Thyroid gland (tissue), 4 donors: ENCODE measurements around the gene VWA5B2. TPM values are rescaled to one million over a fixed set of nuclear protein-coding genes. Genes with fewer than 3 reads are reported as not detected.

Experiments
- DNase-seq, 2 donors: peaks; one replicate each; pipeline ENCODE4 v3.0.0-alpha.2; 2019
- H3K27ac ChIP-seq, 3 donors: fragments of 200-600 bp; sonication (generic); 1 replicate in 2 of 3; 2 replicates in 1 of 3; pipeline ENCODE4 v1.5.1; 2016 to 2019; ENCODE audit warnings: mild to moderate bottlenecking in 1 of 3, moderate library complexity in 1 of 3
- H3K27me3 ChIP-seq: fragments of 200-600 bp; sonication (generic); one replicate; pipeline ENCODE4 v1.5.1; 2019
- H3K36me3 ChIP-seq, 2 donors: fragments of 200-600 bp; sonication (generic); one replicate each; pipeline ENCODE4 v1.5.1; 2016 to 2019
- H3K4me1 ChIP-seq, 2 donors: fragments of 200-600 bp; sonication (generic); one replicate each; pipeline ENCODE4 v1.5.1; 2017 to 2019
- H3K4me3 ChIP-seq, 3 donors: fragments of 200-600 bp; sonication (generic); replicated peaks in 1 of 3; 1 replicate in 2 of 3; 2 replicates in 1 of 3; pipeline ENCODE4 v1.5.1; 2016; ENCODE audit warnings: mild to moderate bottlenecking in 1 of 3
- H3K9me3 ChIP-seq: fragments of 200-600 bp; sonication (generic); one replicate; pipeline ENCODE4 v1.5.1; 2017
- CTCF ChIP-seq, 6 experiments: fragments of 200-600 bp in 3 of 6; fragments of 450-650 bp in 3 of 6; sonication (generic) in 3 of 6; IDR thresholded peaks; one replicate each; pipeline ENCODE4 v1.5.1; 2016 to 2019; ENCODE audit warnings: antibody characterized with exemption in 6 of 6, mild to moderate bottlenecking in 2 of 6, inconsistent platforms in 1 of 6, moderate library complexity in 1 of 6
- POLR2A ChIP-seq, 2 donors: fragments of 450-650 bp; IDR thresholded peaks; one replicate each; pipeline ENCODE4 v1.6.1; 2017; ENCODE audit warnings: antibody characterized with exemption in 2 of 2, mild to moderate bottlenecking in 2 of 2, moderate library complexity in 1 of 2
- WGBS, 2 donors: methylation state at CpG; one replicate each; pipeline ENCODE4 v1.1.5; 2017; 5-methylcytosine and 5-hydroxymethylcytosine counted together
- intact Hi-C: fragments of 100-400 bp; cut with DNase I; formaldehyde crosslinking; loops from one replicate; pipeline ENCODE4 v1.15.1; 2023
- total RNA-seq, 4 donors: library from RNA; depleted of rRNA; stranded (reverse); fragments of >200 nt; gene quantifications; one replicate each; pipeline ENCODE4 v1.2.3, GENCODE V29; 2016

VWA5B2 gene
- total RNA-seq, 4 donors from 2014 or later: 0.42 to 0.88 (median 0.45) TPM; not detected in 1

- Histone ChIP-seq H3K27ac (no peak overlapping the region), H3K4me3 (no peak overlapping the region), H3K9me3 (no peaks in the 10 kb centered on the region), H3K4me1 (peaks cover 0 to 9% of the 10 kb centered on the region in 2 donors), H3K27me3 (peaks cover 6% of the 10 kb centered on the region), H3K36me3 (no peaks in the 10 kb centered on the region)
- intact Hi-C loops: loop anchor here (10.0 kb wide), 1 partner anchor 49 kb away; no protein-coding TSS in a partner anchor
- no peak for TF ChIP-seq POLR2A (IDR thresholded peaks at IDR 0.05)
- no peak for TF ChIP-seq CTCF (IDR thresholded peaks at IDR 0.05)
- DNase-seq: no peak
- 61 to 65% methylated on average over 12 to 13 of the region's 14 CpGs for WGBS, 2 donors
These were observed 6.6 kb downstream of the VWA5B2 start for GRCh38 chr3:184236033-184236410.

GRCh38 chr3:184236636-184237035 lies 7.3 kb downstream of the VWA5B2 start:
- Histone ChIP-seq H3K36me3 (no peaks in the 10 kb centered on the region), H3K4me1 (peaks cover 5 to 14% of the 10 kb centered on the region in 2 donors), H3K27ac (no peak overlapping the region), H3K27me3 (peaks cover 3% of the 10 kb centered on the region), H3K9me3 (no peaks in the 10 kb centered on the region), H3K4me3 (no peak overlapping the region)
- DNase-seq: no peak
- TF ChIP-seq CTCF (IDR thresholded peaks at IDR 0.05): no peak
- TF ChIP-seq POLR2A (IDR thresholded peaks at IDR 0.05): no peak
- intact Hi-C loops: loop anchor here (10.0 kb wide), 1 partner anchor 48 kb away; no protein-coding TSS in a partner anchor
- 77 to 85% methylated on average over 3 of the region's 3 CpGs for WGBS, 2 donors

GRCh38 chr3:184237211-184237610 lies 7.8 kb downstream of the VWA5B2 start:
- H3K9me3 ChIP-seq: no peaks in the 10 kb centered on the region
- no peaks in the 10 kb centered on the region for H3K27me3 ChIP-seq
- WGBS, 2 donors: 74 to 80% methylated on average over 7 of the region's 7 CpGs
- TF ChIP-seq CTCF (IDR thresholded peaks at IDR 0.05) (no peak), POLR2A (IDR thresholded peaks at IDR 0.05) (no peak)
- no peak for DNase-seq
- intact Hi-C loops: loop anchor here (10.0 kb wide), 1 partner anchor 48 kb away; no protein-coding TSS in a partner anchor
- no peak overlapping the region for H3K27ac ChIP-seq
- peaks cover under 1% of the 10 kb centered on the region in 2 donors for H3K36me3 ChIP-seq
- no peak overlapping the region for H3K4me3 ChIP-seq
- peaks cover 9 to 19% of the 10 kb centered on the region in 2 donors for H3K4me1 ChIP-seq

GRCh38 chr3:184237807-184238206 lies 8.4 kb downstream of the VWA5B2 start:
- 52% methylated on average over 1 of the region's 1 CpG for WGBS, 2 donors
- no peak for TF ChIP-seq CTCF (IDR thresholded peaks at IDR 0.05)
- TF ChIP-seq POLR2A (IDR thresholded peaks at IDR 0.05): no peak

GRCh38 chr3:184238246-184238818 lies 8.9 kb downstream of the VWA5B2 start:
- Histone ChIP-seq H3K36me3 (peaks cover 10 to 12% of the 10 kb centered on the region in 2 donors), H3K27me3 (no peaks in the 10 kb centered on the region), H3K27ac (no peak overlapping the region), H3K4me1 (peaks cover 9 to 19% of the 10 kb centered on the region in 2 donors), H3K4me3 (no peak overlapping the region), H3K9me3 (no peaks in the 10 kb centered on the region)
- no peak for TF ChIP-seq POLR2A (IDR thresholded peaks at IDR 0.05)
- TF ChIP-seq CTCF (IDR thresholded peaks at IDR 0.05): no peak
- 69 to 72% methylated on average over 13 of the region's 13 CpGs for WGBS, 2 donors
- DNase-seq: no peak
- intact Hi-C loops: loop anchor here (10.0 kb wide), 1 partner anchor 46 kb away; no protein-coding TSS in a partner anchor

More at GRCh38 chr3:184237807-184238206, 8.4 kb downstream of the VWA5B2 start:
- H3K27me3 ChIP-seq: no peaks in the 10 kb centered on the region
- DNase-seq: no peak
- H3K4me3 ChIP-seq: no peak overlapping the region
- H3K9me3 ChIP-seq: no peaks in the 10 kb centered on the region
- no peak overlapping the region for H3K27ac ChIP-seq
- H3K36me3 ChIP-seq: peaks cover 7% of the 10 kb centered on the region in 2 donors
- H3K4me1 ChIP-seq: peaks cover 9 to 19% of the 10 kb centered on the region in 2 donors
- intact Hi-C loops: loop anchor here (10.0 kb wide), 1 partner anchor 47 kb away; no protein-coding TSS in a partner anchor
